OCI-LY3 (cell line): ENCODE results near the gene DNAL1.

Source experiments
- H2AFZ ChIP-seq: fragments of 200-600, 300-600 bp; shearing (Covaris generic); 2 replicates; pipeline ENCODE4 v1.6.0; 2014; ENCODE audit warnings: antibody characterized with exemption, low read depth, low read length
- H3K27ac ChIP-seq: fragments of 200-600, 300-600 bp; sonication (generic); 2 replicates; pipeline ENCODE4 v1.5.1; 2014; ENCODE audit warnings: mild to moderate bottlenecking, low read length, moderate library complexity, mixed read lengths
- H3K27me3 ChIP-seq: fragments of 200-600, 300-600 bp; sonication (generic); 2 replicates; pipeline ENCODE4 v1.6.1; 2014; ENCODE audit warnings: low read depth, low read length, mixed read lengths
- H3K36me3 ChIP-seq: fragments of 200-600, 300-600 bp; sonication (generic); replicated peaks from 2 replicates; pipeline ENCODE3; 2014; ENCODE audit warnings: low read depth, low read length, mixed read lengths
- H3K4me1 ChIP-seq: fragments of 300-600, 200-600 bp; sonication (generic); 2 replicates; pipeline ENCODE4 v1.6.1; 2014; ENCODE audit warnings: low read length, mixed read lengths
- H3K4me2 ChIP-seq: fragments of 200-600, 300-600 bp; sonication (generic); 2 replicates; pipeline ENCODE4 v1.6.1; 2014; ENCODE audit warnings: low read length, mixed read lengths
- H3K4me3 ChIP-seq: fragments of 300-600, 200-600 bp; sonication (generic); 2 replicates; pipeline ENCODE4 v1.5.1; 2014; ENCODE audit warnings: antibody characterized with exemption, mild to moderate bottlenecking, low read length, moderate library complexity
- H3K79me2 ChIP-seq: fragments of 300-600, 200-600 bp; shearing (Covaris generic); 2 replicates; pipeline ENCODE4 v1.6.1; 2014; ENCODE audit warnings: mild to moderate bottlenecking, low read length, mixed read lengths
- H3K9ac ChIP-seq: fragments of 300-600, 200-600 bp; shearing (Covaris generic); 2 replicates; pipeline ENCODE4 v1.6.0; 2014; ENCODE audit warnings: mild to moderate bottlenecking, low read length, moderate library complexity
- H3K9me3 ChIP-seq: fragments of 200-600, 300-600 bp; shearing (Covaris generic); 2 replicates; pipeline ENCODE4 v1.6.1; 2014; ENCODE audit warnings: low read length, mixed read lengths; ENCODE audit not compliant: insufficient read depth
- H4K20me1 ChIP-seq: fragments of 200-600, 300-600 bp; sonication (generic); 2 replicates; pipeline ENCODE4 v1.6.1; 2016; ENCODE audit warnings: low read length, mixed read lengths; ENCODE audit not compliant: insufficient read depth
- EZH2phosphoT487 ChIP-seq: fragments of 200-600 bp; shearing (Covaris generic); IDR thresholded peaks from 2 replicates; pipeline ENCODE4 v1.6.1; 2018; ENCODE audit warnings: antibody characterized with exemption, mixed run types, low read depth
- TF ChIP-seq, protein P1 (sequence below): fragments of 200-600, 300-600 bp; sonication (generic); IDR thresholded peaks from 2 replicates; pipeline ENCODE4 v1.5.1; 2014; ENCODE audit warnings: antibody characterized with exemption, low read length, low read depth

Gene DNAL1

GRCh38 chr14:73741876-73742519 lies 97.2 kb downstream of the DNAL1 start:
- H3K79me2 ChIP-seq: peaks cover 88% of the 10 kb centered on the region
- no peaks in the 10 kb centered on the region for H3K27me3 ChIP-seq
- no peak overlapping the region for H3K27ac ChIP-seq

GRCh38 chr14:73742520-73743238 lies 97.9 kb downstream of the DNAL1 start:
- Histone ChIP-seq H4K20me1 (peaks cover 96% of the 10 kb centered on the region), H3K9ac (no peak overlapping the region), H3K27me3 (no peaks in the 10 kb centered on the region), H3K79me2 (peaks cover 94% of the 10 kb centered on the region), H2AFZ (no peak overlapping the region), H3K4me2 (no peak overlapping the region), H3K4me1 (peaks cover 44% of the 10 kb centered on the region), H3K9me3 (no peaks in the 10 kb centered on the region), H3K27ac (no peak overlapping the region), H3K4me3 (no peak overlapping the region), H3K36me3 (peaks cover 24% of the 10 kb centered on the region)
- TF ChIP-seq, protein P1, sequence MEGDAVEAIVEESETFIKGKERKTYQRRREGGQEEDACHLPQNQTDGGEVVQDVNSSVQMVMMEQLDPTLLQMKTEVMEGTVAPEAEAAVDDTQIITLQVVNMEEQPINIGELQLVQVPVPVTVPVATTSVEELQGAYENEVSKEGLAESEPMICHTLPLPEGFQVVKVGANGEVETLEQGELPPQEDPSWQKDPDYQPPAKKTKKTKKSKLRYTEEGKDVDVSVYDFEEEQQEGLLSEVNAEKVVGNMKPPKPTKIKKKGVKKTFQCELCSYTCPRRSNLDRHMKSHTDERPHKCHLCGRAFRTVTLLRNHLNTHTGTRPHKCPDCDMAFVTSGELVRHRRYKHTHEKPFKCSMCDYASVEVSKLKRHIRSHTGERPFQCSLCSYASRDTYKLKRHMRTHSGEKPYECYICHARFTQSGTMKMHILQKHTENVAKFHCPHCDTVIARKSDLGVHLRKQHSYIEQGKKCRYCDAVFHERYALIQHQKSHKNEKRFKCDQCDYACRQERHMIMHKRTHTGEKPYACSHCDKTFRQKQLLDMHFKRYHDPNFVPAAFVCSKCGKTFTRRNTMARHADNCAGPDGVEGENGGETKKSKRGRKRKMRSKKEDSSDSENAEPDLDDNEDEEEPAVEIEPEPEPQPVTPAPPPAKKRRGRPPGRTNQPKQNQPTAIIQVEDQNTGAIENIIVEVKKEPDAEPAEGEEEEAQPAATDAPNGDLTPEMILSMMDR: no peak
- no peak for TF ChIP-seq EZH2phosphoT487

More at GRCh38 chr14:73741876-73742519, 97.2 kb downstream of the DNAL1 start:
- Histone ChIP-seq H2AFZ (no peak overlapping the region), H3K9ac (no peak overlapping the region), H3K4me2 (no peak overlapping the region), H3K4me1 (peaks cover 37% of the 10 kb centered on the region), H3K9me3 (no peaks in the 10 kb centered on the region), H3K36me3 (peaks cover 22% of the 10 kb centered on the region), H3K4me3 (no peak overlapping the region), H4K20me1 (peaks cover 93% of the 10 kb centered on the region)
- no peak for TF ChIP-seq EZH2phosphoT487
- TF ChIP-seq, protein P1: no peak

- no peak for TF ChIP-seq EZH2phosphoT487
- TF ChIP-seq, protein P1: no peak
- Histone ChIP-seq H3K4me1 (peaks cover 45% of the 10 kb centered on the region), H2AFZ (no peak overlapping the region), H3K27ac (no peak overlapping the region), H3K4me3 (no peak overlapping the region), H3K9me3 (no peaks in the 10 kb centered on the region), H3K9ac (no peak overlapping the region), H3K4me2 (no peak overlapping the region), H3K36me3 (peaks cover 20% of the 10 kb centered on the region), H3K79me2 (peaks cover 100% of the 10 kb centered on the region), H3K27me3 (no peaks in the 10 kb centered on the region), H4K20me1 (peaks cover 100% of the 10 kb centered on the region)
Observed at GRCh38 chr14:73743431-73743931, 98.7 kb downstream of the DNAL1 start.

DNA sequence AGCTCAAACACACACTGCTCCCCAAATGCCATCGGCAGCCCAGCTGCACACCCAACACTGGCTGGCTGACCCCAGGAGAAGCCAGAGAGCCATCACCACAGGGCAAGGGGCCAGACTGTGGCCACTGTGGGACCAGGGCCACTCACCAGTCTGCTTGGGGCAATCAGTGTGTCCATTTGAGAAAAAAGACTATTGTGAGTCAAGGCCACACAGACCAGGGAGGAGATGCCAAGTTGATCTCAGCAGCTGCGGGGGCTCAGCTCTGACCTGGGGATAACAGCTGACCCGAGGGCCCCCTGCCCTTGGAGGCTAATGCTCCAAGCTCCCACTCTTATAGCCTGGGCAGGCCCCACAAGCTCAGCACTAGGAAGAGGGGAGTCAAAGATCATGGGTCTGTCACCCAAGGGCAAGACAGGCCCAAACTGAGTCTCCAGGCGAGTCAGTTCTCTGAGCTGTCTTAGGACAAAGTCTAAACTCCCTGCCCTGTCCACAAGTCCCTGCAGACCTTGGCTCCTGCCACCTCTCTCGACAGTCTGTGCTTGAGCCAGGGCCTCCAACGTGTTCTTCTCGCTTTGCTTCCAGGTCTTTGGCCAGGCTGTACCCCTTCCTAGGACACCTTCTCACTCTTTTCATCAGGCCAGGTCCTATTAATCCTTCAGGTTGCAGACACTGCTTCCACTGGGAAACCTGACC lies 99.5 kb downstream of the DNAL1 start:
- H3K9me3 ChIP-seq: no peaks in the 10 kb centered on the region
- no peak overlapping the region for H3K4me3 ChIP-seq
- peaks cover 100% of the 10 kb centered on the region for H4K20me1 ChIP-seq
- no peaks in the 10 kb centered on the region for H3K27me3 ChIP-seq
- no peak overlapping the region for H3K27ac ChIP-seq
- H2AFZ ChIP-seq: no peak overlapping the region
- H3K9ac ChIP-seq: no peak overlapping the region
- peaks cover 13% of the 10 kb centered on the region for H3K36me3 ChIP-seq
- no peak overlapping the region for H3K4me2 ChIP-seq
- H3K4me1 ChIP-seq: peaks cover 45% of the 10 kb centered on the region
- no peak for TF ChIP-seq EZH2phosphoT487
- TF ChIP-seq, protein P1: no peak
- H3K79me2 ChIP-seq: peaks cover 100% of the 10 kb centered on the region
